Activated naive CD4-positive, alpha-beta T cell (primary cell): ENCODE data around the gene BACE2.

Experiments used
- DNase-seq, 4 experiments: peaks; one replicate each; lab custom pipeline; 2025; lab: John Stamatoyannopoulos, UW

Gene BACE2

GRCh38 chr21:41167348-41168342 is at the start of gene BACE2:
TSS of gene BACE2 (plus strand) at chr21:41168160. CDS start at chr21:41168264, 104 bp downstream.
- DNase-seq: peak in 1 of 4 experiments; percentile 3

GRCh38 chr21:41119901-41120300 is 48.1 kb upstream of the BACE2 start:
- DNase-seq: no peak

GRCh38 chr21:41120997-41121396 is 47.0 kb upstream of the BACE2 start:
- no peak for DNase-seq

- DNase-seq: peak in 1 of 4 experiments; percentile 19
Observed at GRCh38 chr21:41121785-41122415, 46.1 kb upstream of the BACE2 start.

GRCh38 chr21:41124641-41125201 is 43.2 kb upstream of the BACE2 start:
- no peak for DNase-seq

GRCh38 chr21:41128981-41129380 is 39.0 kb upstream of the BACE2 start:
- no peak for DNase-seq

GRCh38 chr21:41130883-41131282 is 37.1 kb upstream of the BACE2 start:
- no peak for DNase-seq

GRCh38 chr21:41133874-41134522 is 34.0 kb upstream of the BACE2 start:
- DNase-seq: no peak

- DNase-seq: no peak
Observed at GRCh38 chr21:41135746-41136145, 32.2 kb upstream of the BACE2 start.

GRCh38 chr21:41136286-41136685 is 31.7 kb upstream of the BACE2 start:
- no peak for DNase-seq

- DNase-seq: no peak
Observed at GRCh38 chr21:41137401-41137800, 30.6 kb upstream of the BACE2 start.

- no peak for DNase-seq
Observed at GRCh38 chr21:41137889-41138288, 30.1 kb upstream of the BACE2 start.

GRCh38 chr21:41138711-41139110 is 29.2 kb upstream of the BACE2 start:
- no peak for DNase-seq

GRCh38 chr21:41139275-41139674 is 28.7 kb upstream of the BACE2 start:
- no peak for DNase-seq

GRCh38 chr21:41139951-41140350 is 28.0 kb upstream of the BACE2 start:
- DNase-seq: no peak

- no peak for DNase-seq
Observed at GRCh38 chr21:41141031-41141457, 26.9 kb upstream of the BACE2 start.

GRCh38 chr21:41142051-41142795 is 25.7 kb upstream of the BACE2 start:
- no peak for DNase-seq

GRCh38 chr21:41143596-41144325 is 24.2 kb upstream of the BACE2 start:
- no peak for DNase-seq

- no peak for DNase-seq
Observed at GRCh38 chr21:41147096-41147978, 20.6 kb upstream of the BACE2 start.

GRCh38 chr21:41147979-41148355 is 20.0 kb upstream of the BACE2 start:
- no peak for DNase-seq
